ENCODE results near the gene CDHR2.

- TF ChIP-seq SUZ12 (IDR thresholded peaks at IDR 0.05; ENCODE audit: extremely low read depth, insufficient read depth, insufficient read length) = no peak
- TF ChIP-seq ZNF274 (IDR thresholded peaks at IDR 0.05; ENCODE audit: low read depth, low read length) = no peak
Observed at GRCh38 chr5:176533894-176534611, 15.1 kb upstream of the CDHR2 start.

Data from NT2/D1 (cell line).